MCF 10A (cell line): ENCODE data around the gene ITPRIP. TPM values are rescaled to one million over a fixed set of nuclear protein-coding genes. Genes with fewer than 3 reads are reported as not detected.

Experiments used
- BruUV-seq: library from RNA; stranded (reverse); fragments of 400-500 nt; replicated peaks from 2 replicates; lab custom pipeline; 2021; lab: Mats Ljungman, UMichigan
- CTCF ChIA-PET: fragments of 300-600 bp; sonication (Branson Sonifier 250); formaldehyde crosslinking; extraction: SDS; loops from one replicate; lab custom pipeline; 2021; ENCODE audit warnings: antibody characterized with exemption, inconsistent platforms; lab: Yijun Ruan, JAX
- POLR2A ChIA-PET: fragments of 300-600, 350-650 bp; sonication (Branson Sonifier 250); formaldehyde crosslinking; extraction: SDS; loops from one replicate; lab custom pipeline; 2020; ENCODE audit warnings: antibody characterized with exemption, inconsistent platforms; lab: Yijun Ruan, JAX
- DNase-seq: peaks from one replicate; pipeline ENCODE4 v3.0.0-alpha.2; 2018; ENCODE audit not compliant: unreplicated experiment
- H3K27ac Mint-ChIP-seq: one replicate; pipeline ENCODE4 v1.8.0; 2022; ENCODE audit warnings: mild to moderate bottlenecking, low read depth, mixed read lengths; ENCODE audit not compliant: unreplicated experiment
- H3K27me3 Mint-ChIP-seq: one replicate; pipeline ENCODE4 v1.8.0; 2022; ENCODE audit warnings: mixed read lengths; ENCODE audit not compliant: insufficient read depth, unreplicated experiment
- H3K36me3 Mint-ChIP-seq: one replicate; pipeline ENCODE4 v1.8.0; 2022; ENCODE audit warnings: mild to moderate bottlenecking, moderate library complexity, mixed read lengths; ENCODE audit not compliant: insufficient read depth, unreplicated experiment
- H3K4me1 Mint-ChIP-seq: one replicate; pipeline ENCODE4 v1.8.0; 2022; ENCODE audit warnings: mixed read lengths; ENCODE audit not compliant: insufficient read depth, unreplicated experiment
- H3K4me3 Mint-ChIP-seq: one replicate; pipeline ENCODE4 v1.8.0; 2022; ENCODE audit warnings: mild to moderate bottlenecking, moderate library complexity, mixed read lengths; ENCODE audit not compliant: unreplicated experiment
- H3K9me3 Mint-ChIP-seq: one replicate; pipeline ENCODE4 v1.8.0; 2022; ENCODE audit warnings: mixed read lengths; ENCODE audit not compliant: unreplicated experiment
- CTCF ChIP-seq: fragments of 200-600 bp; IDR thresholded peaks from one replicate; pipeline ENCODE4 v1.8.0; 2022; ENCODE audit warnings: antibody characterized with exemption, mild to moderate bottlenecking; ENCODE audit not compliant: unreplicated experiment
- intact Hi-C: fragments of 100-400 bp; cut with micrococcal nuclease; formaldehyde crosslinking; loops from 2 replicates; pipeline ENCODE4 v1.14.1; 2022
- total RNA-seq: library from RNA; stranded (reverse); gene quantifications from 2 replicates; pipeline ENCODE4 v1.2.3, GENCODE V29; 2022

ITPRIP gene
- total RNA-seq, 1 experiment from 2014 or later: 29.4 TPM

DNA sequence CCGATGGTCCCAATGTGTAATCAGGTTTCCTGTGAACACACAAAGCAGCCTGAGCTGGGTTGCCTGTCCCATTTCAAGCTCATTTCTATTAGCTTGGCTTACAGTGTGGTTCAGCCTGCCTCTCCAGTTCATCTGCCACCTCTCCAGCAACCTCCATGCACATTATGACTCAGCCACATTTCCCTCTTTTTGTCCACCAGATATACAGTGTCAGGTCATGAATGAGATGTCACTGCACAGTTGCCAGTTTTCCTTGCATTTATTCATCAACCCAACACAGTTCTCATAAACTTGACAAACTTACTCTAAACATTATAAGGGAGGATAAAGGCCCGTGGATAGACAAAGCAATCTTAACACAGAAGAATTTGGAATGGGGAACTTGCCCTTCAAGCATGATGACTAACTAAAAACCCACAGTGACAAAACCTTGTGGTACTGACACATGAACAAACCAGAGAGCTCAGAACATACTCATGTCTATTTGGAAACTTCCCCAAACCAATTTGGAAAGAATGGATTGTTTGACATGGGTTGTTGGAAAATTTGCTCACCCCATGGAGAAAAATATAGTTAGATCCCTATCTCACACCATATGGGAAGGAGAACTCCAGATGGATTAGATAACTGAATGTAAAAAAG is 12.9 kb upstream of the ITPRIP start:
- BruUV-seq: no TSS peak

DNA sequence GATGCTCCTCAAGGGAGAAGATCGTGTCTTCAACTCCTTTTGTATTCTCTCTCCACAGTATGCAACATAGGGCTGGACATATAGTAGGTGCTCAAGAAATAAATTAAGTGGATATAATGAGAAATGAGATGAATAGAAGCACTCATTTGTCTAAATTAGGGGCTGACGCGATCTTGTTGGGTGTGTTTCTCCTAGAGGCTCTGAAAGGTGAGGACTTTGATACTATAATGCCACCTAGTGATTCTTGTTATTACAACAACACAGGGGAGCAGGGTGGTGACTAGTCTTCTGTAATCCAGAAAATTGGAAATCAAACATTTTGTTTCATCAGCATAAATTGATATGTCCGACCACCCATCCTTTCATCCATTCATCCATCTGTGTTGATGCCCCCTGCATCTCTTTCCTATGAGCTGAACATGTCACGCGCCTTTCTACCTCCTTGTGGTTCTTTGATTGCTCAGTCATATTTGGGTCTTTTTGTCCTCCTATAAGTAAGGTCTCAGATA is 11.9 kb upstream of the ITPRIP start:
- Mint-ChIP-seq H3K9me3 (no peaks in the 10 kb centered on the region), H3K27ac (no peak overlapping the region), H3K4me1 (peaks cover 13% of the 10 kb centered on the region), H3K4me3 (no peak overlapping the region), H3K36me3 (no peaks in the 10 kb centered on the region), H3K27me3 (no peaks in the 10 kb centered on the region)
- intact Hi-C loops: loop anchor here (1.0 to 5.0 kb wide), 6 partner anchors 45 to 303 kb away; partner anchors contain the start of gene SFR1
- peak; percentile 82 for TF ChIP-seq CTCF
- ChIA-PET CTCF (interaction anchor here (0.6 to 12.3 kb wide), 31 partner anchors 9 to 469 kb away, joined by 3 to 406 read pairs (median 7); partner anchors contain the start of genes GSTO1 and ITPRIP), POLR2A (interaction anchor here (0.6 to 6.9 kb wide), 18 partner anchors 9 to 116 kb away, joined by 3 to 95 read pairs (median 10); partner anchors contain the start of genes GSTO2 and ITPRIP)
- BruUV-seq: TSS peak; percentile 94
- DNase-seq: peak; percentile 85

More for the DNA sequence above, 12.9 kb upstream of the ITPRIP start:
- H3K9me3 Mint-ChIP-seq: no peaks in the 10 kb centered on the region
- no peak for DNase-seq
- TF ChIP-seq CTCF: no peak
- intact Hi-C loops: loop anchor here (5.0 kb wide), 3 partner anchors 229 to 304 kb away; partner anchors contain the start of gene SFR1
- H3K27ac Mint-ChIP-seq: no peak overlapping the region
- no peaks in the 10 kb centered on the region for H3K36me3 Mint-ChIP-seq
- H3K27me3 Mint-ChIP-seq: no peaks in the 10 kb centered on the region
- POLR2A ChIA-PET: interaction anchor here (0.7 to 6.9 kb wide), 13 partner anchors 13 to 96 kb away, joined by 3 to 95 read pairs (median 4); partner anchors contain the start of gene ITPRIP
- H3K4me1 Mint-ChIP-seq: peaks cover 13% of the 10 kb centered on the region
- CTCF ChIA-PET: interaction anchor here (0.5 to 12.3 kb wide), 35 partner anchors 9 to 1392 kb away, joined by 3 to 406 read pairs (median 5); partner anchors contain the start of genes GSTO1 and ITPRIP
- no peak overlapping the region for H3K4me3 Mint-ChIP-seq

DNA sequence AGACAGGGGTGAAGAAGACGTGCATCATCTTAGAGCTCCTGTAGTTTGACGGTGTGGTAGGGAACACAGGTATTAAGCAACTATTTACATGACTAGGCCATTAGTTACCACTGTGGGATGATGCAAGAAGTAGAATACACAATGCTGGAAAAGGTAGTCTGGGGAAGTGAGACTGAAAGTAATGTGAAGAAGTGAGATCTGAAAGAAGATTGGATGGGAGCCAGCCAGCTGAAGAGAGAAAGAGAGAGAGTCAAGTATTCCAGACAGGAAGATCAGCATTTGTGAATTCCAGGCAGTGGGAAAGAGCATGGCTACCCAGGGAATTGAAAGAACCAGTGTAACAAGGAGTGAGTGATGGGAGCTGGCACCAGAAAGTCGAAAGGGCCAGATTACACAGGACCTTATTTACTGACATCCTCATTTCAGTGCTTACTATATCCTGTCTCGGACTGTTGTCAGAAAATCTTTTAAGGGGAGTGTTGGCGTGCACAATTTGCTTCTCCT is 11.4 kb upstream of the ITPRIP start:
- BruUV-seq: no TSS peak
- POLR2A ChIA-PET: interaction anchor here (0.6 to 6.9 kb wide), 20 partner anchors 8 to 116 kb away, joined by 3 to 95 read pairs (median 9); partner anchors contain the start of genes GSTO2 and ITPRIP
- H3K27me3 Mint-ChIP-seq: no peaks in the 10 kb centered on the region

More for the DNA sequence above, 11.4 kb upstream of the ITPRIP start:
- H3K36me3 Mint-ChIP-seq: no peaks in the 10 kb centered on the region
- no peak overlapping the region for H3K4me3 Mint-ChIP-seq
- CTCF ChIA-PET: interaction anchor here (0.6 to 12.3 kb wide), 17 partner anchors 11 to 96 kb away, joined by 3 to 406 read pairs (median 20); partner anchors contain the start of gene ITPRIP
- TF ChIP-seq CTCF: no peak
- no peaks in the 10 kb centered on the region for H3K9me3 Mint-ChIP-seq
- peak; percentile 96 for DNase-seq
- H3K27ac Mint-ChIP-seq: no peak overlapping the region
- peaks cover 13% of the 10 kb centered on the region for H3K4me1 Mint-ChIP-seq
- intact Hi-C loops: loop anchor here (1.0 to 5.0 kb wide), 7 partner anchors 10 to 302 kb away; partner anchors contain the start of gene SFR1
